HepG2 (cell line): ENCODE data around the gene SLC9C2. TPM values are rescaled to one million over a fixed set of nuclear protein-coding genes. Genes with fewer than 3 reads are reported as not detected.

Source experiments
- FOXK2 ChIP-seq: fragments of 450-650 bp; IDR thresholded peaks from 2 replicates; pipeline ENCODE4 v1.6.1; 2016
- GABPB1 ChIP-seq: IDR thresholded peaks from 2 replicates; pipeline ENCODE4 v1.6.1; 2016; ENCODE audit warnings: mild to moderate bottlenecking, missing genetic modification reagents, moderate library complexity, missing compliant biosample characterization
- KAT8 ChIP-seq: IDR thresholded peaks from 2 replicates; pipeline ENCODE4 v1.6.1; 2016; ENCODE audit warnings: missing genetic modification reagents, missing compliant biosample characterization
- MED8 ChIP-seq: sonication (generic); formaldehyde crosslinking; IDR thresholded peaks from 2 replicates; pipeline ENCODE4 v1.8.1; 2023; ENCODE audit warnings: mild to moderate bottlenecking, missing genetic modification reagents; ENCODE audit not compliant: insufficient replicate concordance
- MEIS2 ChIP-seq: sonication (generic); formaldehyde crosslinking; IDR thresholded peaks from 2 replicates; pipeline ENCODE4 v1.9.0; 2021; ENCODE audit warnings: mild to moderate bottlenecking, missing genetic modification reagents
- NAIF1 ChIP-seq: sonication (generic); formaldehyde crosslinking; IDR thresholded peaks from 2 replicates; pipeline ENCODE4 v1.5.0; 2020; ENCODE audit warnings: mild to moderate bottlenecking, missing genetic modification reagents, borderline replicate concordance
- RAD51 ChIP-seq: fragments of 450-650 bp; IDR thresholded peaks from 2 replicates; pipeline ENCODE4 v1.6.1; 2016; ENCODE audit warnings: borderline replicate concordance
- YEATS4 ChIP-seq: sonication (generic); formaldehyde crosslinking; IDR thresholded peaks from 2 replicates; pipeline ENCODE4 v1.4.0; 2020; ENCODE audit warnings: missing genetic modification reagents, borderline replicate concordance
- ZFP82 ChIP-seq: sonication (generic); formaldehyde crosslinking; IDR thresholded peaks from 2 replicates; pipeline ENCODE4 v1.5.1; 2020; ENCODE audit warnings: mild to moderate bottlenecking, missing genetic modification reagents, borderline replicate concordance
- ZNF143 ChIP-seq: sonication (generic); formaldehyde crosslinking; IDR thresholded peaks from 2 replicates; pipeline ENCODE4 v1.4.0; 2020; ENCODE audit warnings: missing genetic modification reagents
- ZNF256 ChIP-seq: sonication (generic); formaldehyde crosslinking; conservative IDR thresholded peaks from 2 replicates; pipeline ENCODE4 v1.4.0; 2020; ENCODE audit warnings: missing genetic modification reagents
- ZNF430 ChIP-seq: sonication (generic); formaldehyde crosslinking; IDR thresholded peaks from 2 replicates; pipeline ENCODE4 v1.9.0; 2021; ENCODE audit warnings: mild to moderate bottlenecking, missing genetic modification reagents
- ZNF549 ChIP-seq: sonication (generic); formaldehyde crosslinking; IDR thresholded peaks from 2 replicates; pipeline ENCODE4 v1.5.0; 2020; ENCODE audit warnings: missing genetic modification reagents
- ZNF672 ChIP-seq: sonication (generic); formaldehyde crosslinking; IDR thresholded peaks from 2 replicates; pipeline ENCODE4 v1.8.1; 2022; ENCODE audit warnings: missing genetic modification reagents
- ZNF749 ChIP-seq: sonication (generic); formaldehyde crosslinking; IDR thresholded peaks from 2 replicates; pipeline ENCODE4 v1.8.0; 2022; ENCODE audit warnings: mild to moderate bottlenecking, missing genetic modification reagents, moderate library complexity, borderline replicate concordance
- ZNF776 ChIP-seq: sonication (generic); formaldehyde crosslinking; IDR thresholded peaks from 2 replicates; pipeline ENCODE4 v1.4.0; 2020; ENCODE audit warnings: mild to moderate bottlenecking, missing genetic modification reagents
- ZSCAN31 ChIP-seq: sonication (generic); formaldehyde crosslinking; IDR thresholded peaks from 2 replicates; pipeline ENCODE4 v1.5.0; 2020; ENCODE audit warnings: low read depth, mild to moderate bottlenecking, missing genetic modification reagents
- polyA plus RNA-seq, 8 experiments: library from polyadenylated mRNA; depleted of rRNA in 3 of 8; stranded (reverse) in 7 of 8; unstranded in 1 of 8; fragments of >200 nt; fragmentation: Illumina TruSeq in 4 of 8; extraction: Trizol in 4 of 8; gene quantifications; 2 replicates each; pipeline versions ENCODE4 v1.2.1 to v1.2.3, GENCODE V29; 2011 to 2016; ENCODE audit warnings: low read depth in 4 of 8, missing spikeins in 1 of 8, mixed read lengths in 1 of 8; ENCODE audit not compliant: insufficient read depth in 1 of 8
- total RNA-seq, 5 experiments: library from RNA; depleted of rRNA; stranded (reverse); fragments of >200 nt; fragmentation: Illumina TruSeq; extraction: Trizol; gene quantifications; 2 replicates each; pipeline ENCODE4 v1.2.3, GENCODE V29; 2016; ENCODE audit warnings: low read depth in 1 of 5
- TF ChIP-seq, protein P1 (sequence below): sonication (generic); formaldehyde crosslinking; conservative IDR thresholded peaks from 2 replicates; pipeline ENCODE4 v1.4.0; 2020; ENCODE audit warnings: mild to moderate bottlenecking, missing genetic modification reagents, moderate library complexity
- TF ChIP-seq, protein P2 (sequence below): sonication (generic); formaldehyde crosslinking; IDR thresholded peaks from 2 replicates; pipeline ENCODE4 v1.5.0; 2020; ENCODE audit warnings: mild to moderate bottlenecking, missing genetic modification reagents, borderline replicate concordance

Gene SLC9C2
- total and polyA plus RNA-seq, 2 of the 13 experiments (the other 11 are each of a cell fraction or from before 2014, with no cell fraction given): 0.03 TPM; not detected in 1

DNA sequence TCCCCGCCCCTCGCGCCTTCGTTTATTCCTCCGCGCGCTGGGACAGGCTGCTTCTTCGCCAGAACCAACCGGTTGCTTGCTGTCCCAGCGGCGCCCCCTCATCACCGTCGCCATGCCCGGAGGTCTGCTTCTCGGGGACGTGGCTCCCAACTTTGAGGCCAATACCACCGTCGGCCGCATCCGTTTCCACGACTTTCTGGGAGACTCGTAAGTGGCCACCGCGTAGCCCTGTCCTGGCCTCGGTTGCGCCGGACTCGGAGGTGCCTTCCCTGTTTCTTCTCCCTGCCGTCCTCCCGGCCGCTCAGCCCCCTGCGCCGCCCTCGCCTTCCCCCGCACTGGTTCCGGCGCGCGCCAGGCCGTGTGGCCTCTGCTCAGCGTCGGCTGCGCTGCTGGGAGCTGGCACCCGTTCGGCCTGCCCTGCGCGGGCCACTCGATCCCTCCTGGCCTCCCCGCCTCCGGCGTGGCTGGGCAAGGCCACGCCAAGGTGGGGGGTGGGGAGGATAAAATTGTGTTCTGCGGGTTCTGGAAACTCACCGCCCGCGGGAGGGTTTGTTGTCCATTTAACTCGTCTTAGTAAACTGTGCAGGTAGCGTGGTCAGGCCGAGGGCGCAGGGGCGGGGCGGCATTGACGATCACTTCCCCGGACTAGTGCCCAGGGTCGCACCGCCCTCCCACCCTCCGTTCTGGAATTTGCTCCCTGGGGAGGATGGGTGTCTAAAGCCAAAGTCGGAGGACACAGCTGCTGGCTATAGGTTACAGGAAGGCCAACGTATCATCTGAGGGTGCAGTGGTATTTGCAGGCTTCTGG is 125.4 kb downstream of the SLC9C2 start, which contains the start of gene PRDX6 (continued):
- TF ChIP-seq, protein P1, sequence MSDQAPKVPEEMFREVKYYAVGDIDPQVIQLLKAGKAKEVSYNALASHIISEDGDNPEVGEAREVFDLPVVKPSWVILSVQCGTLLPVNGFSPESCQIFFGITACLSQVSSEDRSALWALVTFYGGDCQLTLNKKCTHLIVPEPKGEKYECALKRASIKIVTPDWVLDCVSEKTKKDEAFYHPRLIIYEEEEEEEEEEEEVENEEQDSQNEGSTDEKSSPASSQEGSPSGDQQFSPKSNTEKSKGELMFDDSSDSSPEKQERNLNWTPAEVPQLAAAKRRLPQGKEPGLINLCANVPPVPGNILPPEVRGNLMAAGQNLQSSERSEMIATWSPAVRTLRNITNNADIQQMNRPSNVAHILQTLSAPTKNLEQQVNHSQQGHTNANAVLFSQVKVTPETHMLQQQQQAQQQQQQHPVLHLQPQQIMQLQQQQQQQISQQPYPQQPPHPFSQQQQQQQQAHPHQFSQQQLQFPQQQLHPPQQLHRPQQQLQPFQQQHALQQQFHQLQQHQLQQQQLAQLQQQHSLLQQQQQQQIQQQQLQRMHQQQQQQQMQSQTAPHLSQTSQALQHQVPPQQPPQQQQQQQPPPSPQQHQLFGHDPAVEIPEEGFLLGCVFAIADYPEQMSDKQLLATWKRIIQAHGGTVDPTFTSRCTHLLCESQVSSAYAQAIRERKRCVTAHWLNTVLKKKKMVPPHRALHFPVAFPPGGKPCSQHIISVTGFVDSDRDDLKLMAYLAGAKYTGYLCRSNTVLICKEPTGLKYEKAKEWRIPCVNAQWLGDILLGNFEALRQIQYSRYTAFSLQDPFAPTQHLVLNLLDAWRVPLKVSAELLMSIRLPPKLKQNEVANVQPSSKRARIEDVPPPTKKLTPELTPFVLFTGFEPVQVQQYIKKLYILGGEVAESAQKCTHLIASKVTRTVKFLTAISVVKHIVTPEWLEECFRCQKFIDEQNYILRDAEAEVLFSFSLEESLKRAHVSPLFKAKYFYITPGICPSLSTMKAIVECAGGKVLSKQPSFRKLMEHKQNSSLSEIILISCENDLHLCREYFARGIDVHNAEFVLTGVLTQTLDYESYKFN (CRISPR knock-in tag): peak; percentile 61
- peak; percentile 36 for TF ChIP-seq MED8
- 0 out of 2 replicates have a peak, but pooled peaks have one; percentile 47 for TF ChIP-seq YEATS4 (CRISPR knock-in tag)
- TF ChIP-seq FOXK2: no peak
- TF ChIP-seq ZNF256 (CRISPR knock-in tag): no peak
- TF ChIP-seq, protein P2, sequence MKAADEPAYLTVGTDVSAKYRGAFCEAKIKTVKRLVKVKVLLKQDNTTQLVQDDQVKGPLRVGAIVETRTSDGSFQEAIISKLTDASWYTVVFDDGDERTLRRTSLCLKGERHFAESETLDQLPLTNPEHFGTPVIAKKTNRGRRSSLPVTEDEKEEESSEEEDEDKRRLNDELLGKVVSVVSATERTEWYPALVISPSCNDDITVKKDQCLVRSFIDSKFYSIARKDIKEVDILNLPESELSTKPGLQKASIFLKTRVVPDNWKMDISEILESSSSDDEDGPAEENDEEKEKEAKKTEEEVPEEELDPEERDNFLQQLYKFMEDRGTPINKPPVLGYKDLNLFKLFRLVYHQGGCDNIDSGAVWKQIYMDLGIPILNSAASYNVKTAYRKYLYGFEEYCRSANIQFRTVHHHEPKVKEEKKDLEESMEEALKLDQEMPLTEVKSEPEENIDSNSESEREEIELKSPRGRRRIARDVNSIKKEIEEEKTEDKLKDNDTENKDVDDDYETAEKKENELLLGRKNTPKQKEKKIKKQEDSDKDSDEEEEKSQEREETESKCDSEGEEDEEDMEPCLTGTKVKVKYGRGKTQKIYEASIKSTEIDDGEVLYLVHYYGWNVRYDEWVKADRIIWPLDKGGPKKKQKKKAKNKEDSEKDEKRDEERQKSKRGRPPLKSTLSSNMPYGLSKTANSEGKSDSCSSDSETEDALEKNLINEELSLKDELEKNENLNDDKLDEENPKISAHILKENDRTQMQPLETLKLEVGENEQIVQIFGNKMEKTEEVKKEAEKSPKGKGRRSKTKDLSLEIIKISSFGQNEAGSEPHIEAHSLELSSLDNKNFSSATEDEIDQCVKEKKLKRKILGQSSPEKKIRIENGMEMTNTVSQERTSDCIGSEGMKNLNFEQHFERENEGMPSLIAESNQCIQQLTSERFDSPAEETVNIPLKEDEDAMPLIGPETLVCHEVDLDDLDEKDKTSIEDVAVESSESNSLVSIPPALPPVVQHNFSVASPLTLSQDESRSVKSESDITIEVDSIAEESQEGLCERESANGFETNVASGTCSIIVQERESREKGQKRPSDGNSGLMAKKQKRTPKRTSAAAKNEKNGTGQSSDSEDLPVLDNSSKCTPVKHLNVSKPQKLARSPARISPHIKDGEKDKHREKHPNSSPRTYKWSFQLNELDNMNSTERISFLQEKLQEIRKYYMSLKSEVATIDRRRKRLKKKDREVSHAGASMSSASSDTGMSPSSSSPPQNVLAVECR (CRISPR knock-in tag): peak; percentile 85
- peak; percentile 74; the same call in 1 of the 2 replicates for TF ChIP-seq ZNF776 (CRISPR knock-in tag)
- peak; percentile 74 for TF ChIP-seq ZNF430 (CRISPR knock-in tag)
- peak; percentile 73 for TF ChIP-seq GABPB1 (CRISPR knock-in tag)
- TF ChIP-seq KAT8 (CRISPR knock-in tag): no peak
- TF ChIP-seq ZSCAN31: no peak
- 0 out of 2 replicates have a peak, but pooled peaks have one; percentile 22 for TF ChIP-seq ZNF143 (CRISPR knock-in tag)
- no peak for TF ChIP-seq ZNF749 (CRISPR knock-in tag)
- TF ChIP-seq MEIS2: peak; percentile 63; the same call in 1 of the 2 replicates
- 0 out of 2 replicates have a peak, but pooled peaks have one; percentile 73 for TF ChIP-seq NAIF1 (CRISPR knock-in tag)
- TF ChIP-seq ZNF549 (CRISPR knock-in tag): 0 out of 2 replicates have a peak, but pooled peaks have one; percentile 18
- peak; percentile 45; the same call in 1 of the 2 replicates for TF ChIP-seq ZNF672
- 0 out of 2 replicates have a peak, but pooled peaks have one; percentile 26 for TF ChIP-seq ZFP82
- TF ChIP-seq RAD51: no peak
